ENCODE measurements around the gene SHC3.

SHC3 gene

DNA sequence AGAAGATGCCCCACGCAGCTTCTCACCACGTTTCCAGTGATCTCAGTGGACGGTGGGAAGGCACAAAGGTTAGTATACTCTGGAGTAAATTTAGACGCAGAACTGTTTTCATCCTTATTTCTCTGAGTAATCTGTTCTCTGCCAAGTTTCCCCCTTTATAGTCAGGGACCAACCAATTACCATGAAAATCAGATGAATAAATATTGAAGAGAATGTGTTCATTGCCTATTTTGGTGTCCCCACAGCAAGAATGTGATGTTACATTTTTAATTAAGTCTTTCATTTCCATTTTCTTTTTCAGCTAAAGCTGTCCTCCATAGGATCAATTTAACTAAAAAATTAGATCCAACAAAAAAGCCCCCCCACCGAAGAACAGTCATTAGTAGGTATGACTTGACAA lies 146.0 kb downstream of the SHC3 start:
- H3K27me3 ChIP-seq (ENCODE audit: insufficient read depth, poor library complexity, severe bottlenecking), result no peaks in the 10 kb centered on the region
- H3K27ac ChIP-seq (ENCODE audit: poor library complexity, severe bottlenecking), result no peak overlapping the region
- TF ChIP-seq CTCF (IDR thresholded peaks at IDR 0.05; ENCODE audit: poor library complexity, severe bottlenecking), result no peak
- H3K4me3 ChIP-seq (ENCODE audit: severe bottlenecking), result no peak overlapping the region
- H3K36me3 ChIP-seq (ENCODE audit: low read depth), result no peaks in the 10 kb centered on the region
- no peak for ATAC-seq (ENCODE audit: low read depth)
- H3K4me1 ChIP-seq (ENCODE audit: insufficient read depth, poor library complexity, severe bottlenecking), result no peaks in the 10 kb centered on the region
- no peak for DNase-seq (ENCODE audit: low spot score)
- H3K9me3 ChIP-seq (ENCODE audit: severe bottlenecking), result peaks cover 9% of the 10 kb centered on the region

GRCh38 chr9:89032173-89032572 lies 146.4 kb downstream of the SHC3 start:
- peaks cover 9% of the 10 kb centered on the region for H3K9me3 ChIP-seq (ENCODE audit: severe bottlenecking)
- DNase-seq (ENCODE audit: low spot score) (no peak), ATAC-seq (ENCODE audit: low read depth) (no peak)
- H3K36me3 ChIP-seq (ENCODE audit: low read depth), result no peaks in the 10 kb centered on the region
- no peak overlapping the region for H3K4me3 ChIP-seq (ENCODE audit: severe bottlenecking)
- H3K27ac ChIP-seq (ENCODE audit: poor library complexity, severe bottlenecking), result no peak overlapping the region
- H3K4me1 ChIP-seq (ENCODE audit: insufficient read depth, poor library complexity, severe bottlenecking), result no peaks in the 10 kb centered on the region
- no peak for TF ChIP-seq CTCF (IDR thresholded peaks at IDR 0.05; ENCODE audit: poor library complexity, severe bottlenecking)
- H3K27me3 ChIP-seq (ENCODE audit: insufficient read depth, poor library complexity, severe bottlenecking), result no peaks in the 10 kb centered on the region

DNA sequence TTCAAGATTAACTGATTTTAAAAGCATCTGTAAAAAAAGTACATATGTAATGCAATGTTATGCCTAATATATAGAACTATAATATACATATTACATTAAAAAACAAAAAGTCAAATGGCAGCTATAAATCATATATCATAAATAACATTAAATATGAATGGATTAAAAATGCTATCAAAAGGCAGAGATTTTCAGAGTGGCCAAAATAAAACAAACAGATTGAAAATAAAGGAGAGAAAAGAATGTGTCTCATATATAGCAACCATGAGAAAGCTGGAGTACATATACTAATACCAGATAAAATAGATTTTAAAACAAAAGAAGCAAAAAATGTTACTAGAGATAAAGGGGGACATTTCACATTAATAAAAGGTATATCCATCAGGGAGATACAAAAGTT lies 148.8 kb downstream of the SHC3 start:
- Histone ChIP-seq H3K36me3 (ENCODE audit: low read depth) (no peaks in the 10 kb centered on the region), H3K27me3 (ENCODE audit: insufficient read depth, poor library complexity, severe bottlenecking) (no peaks in the 10 kb centered on the region), H3K9me3 (ENCODE audit: severe bottlenecking) (peaks cover 9% of the 10 kb centered on the region), H3K27ac (ENCODE audit: poor library complexity, severe bottlenecking) (no peak overlapping the region), H3K4me1 (ENCODE audit: insufficient read depth, poor library complexity, severe bottlenecking) (no peaks in the 10 kb centered on the region), H3K4me3 (ENCODE audit: severe bottlenecking) (no peak overlapping the region)
- no peak for DNase-seq (ENCODE audit: low spot score)
- no peak for TF ChIP-seq CTCF (IDR thresholded peaks at IDR 0.05; ENCODE audit: poor library complexity, severe bottlenecking)
- ATAC-seq (ENCODE audit: low read depth), result no peak

- peaks cover 9% of the 10 kb centered on the region for H3K9me3 ChIP-seq (ENCODE audit: severe bottlenecking)
- H3K27ac ChIP-seq (ENCODE audit: poor library complexity, severe bottlenecking), result no peak overlapping the region
- DNase-seq (ENCODE audit: low spot score) (no peak), ATAC-seq (ENCODE audit: low read depth) (no peak)
- H3K4me3 ChIP-seq (ENCODE audit: severe bottlenecking), result no peak overlapping the region
- no peaks in the 10 kb centered on the region for H3K27me3 ChIP-seq (ENCODE audit: insufficient read depth, poor library complexity, severe bottlenecking)
- H3K4me1 ChIP-seq (ENCODE audit: insufficient read depth, poor library complexity, severe bottlenecking), result no peaks in the 10 kb centered on the region
- no peaks in the 10 kb centered on the region for H3K36me3 ChIP-seq (ENCODE audit: low read depth)
- TF ChIP-seq CTCF (IDR thresholded peaks at IDR 0.05; ENCODE audit: poor library complexity, severe bottlenecking), result no peak
Measured at GRCh38 chr9:89026876-89027275, 151.7 kb downstream of the SHC3 start.

- no peak overlapping the region for H3K4me3 ChIP-seq (ENCODE audit: severe bottlenecking)
- DNase-seq (ENCODE audit: low spot score) (no peak), ATAC-seq (ENCODE audit: low read depth) (no peak)
- peaks cover 9% of the 10 kb centered on the region for H3K9me3 ChIP-seq (ENCODE audit: severe bottlenecking)
- no peaks in the 10 kb centered on the region for H3K27me3 ChIP-seq (ENCODE audit: insufficient read depth, poor library complexity, severe bottlenecking)
- H3K4me1 ChIP-seq (ENCODE audit: insufficient read depth, poor library complexity, severe bottlenecking), result peaks cover 4% of the 10 kb centered on the region
- H3K27ac ChIP-seq (ENCODE audit: poor library complexity, severe bottlenecking), result no peak overlapping the region
- TF ChIP-seq CTCF (IDR thresholded peaks at IDR 0.05; ENCODE audit: poor library complexity, severe bottlenecking), result no peak
- H3K36me3 ChIP-seq (ENCODE audit: low read depth), result no peaks in the 10 kb centered on the region
Measured at GRCh38 chr9:89025553-89025952, 153.1 kb downstream of the SHC3 start.

All from RWPE2 (cell line).